DMS153 treated with DMSO at 0.1 percent for 48 hours (cell line): ENCODE measurements around the gene NDUFAB1.
A peak's percentile ranks its signal among the peaks of the same experiment; 100 is the strongest.
"Not testable (repeated sequence)": the region's sequence is repeated elsewhere in the genome, so short reads cannot be mapped to it uniquely, and the experiment has no call there.

ENCODE experiments used
- DNase-seq: peaks from one replicate; lab custom pipeline; 2025; ENCODE audit not compliant: unreplicated experiment; lab: John Stamatoyannopoulos, UW

Gene NDUFAB1

GRCh38 chr16:23595951-23596720, at the start of gene NDUFAB1:
NDUFAB1 (minus strand) TSS chr16:23596316; CDS start chr16:23596290, 26 bp downstream.
- DNase-seq = peak; percentile 79

GRCh38 chr16:23642246-23642774, 46.2 kb upstream of the NDUFAB1 start:
- DNase-seq = no peak

- DNase-seq = peak; percentile 89
These were observed 45.0 kb upstream of the NDUFAB1 start, which contains the start of the genes DCTN5 and PALB2 for GRCh38 chr16:23640931-23641765. DCTN5 (plus strand) TSS chr16:23641466; CDS start chr16:23641543, 77 bp downstream. PALB2 (minus strand) TSS chr16:23641310; CDS start chr16:23641157, 153 bp downstream.

- DNase-seq = no peak
These were observed 44.5 kb upstream of the NDUFAB1 start for GRCh38 chr16:23640615-23640930.

GRCh38 chr16:23635958-23636357, 39.8 kb upstream of the NDUFAB1 start:
- DNase-seq = no peak

- no peak for DNase-seq
These were observed 38.4 kb upstream of the NDUFAB1 start for GRCh38 chr16:23634461-23635036.

GRCh38 chr16:23631874-23632273, 35.8 kb upstream of the NDUFAB1 start:
- not testable (repeated sequence) for DNase-seq

- DNase-seq = no peak
These were observed 33.4 kb upstream of the NDUFAB1 start for GRCh38 chr16:23629516-23629915.

- DNase-seq = no peak
These were observed 28.0 kb upstream of the NDUFAB1 start for GRCh38 chr16:23624092-23624491.

GRCh38 chr16:23615805-23616204, 19.7 kb upstream of the NDUFAB1 start:
- DNase-seq = no peak

GRCh38 chr16:23611936-23612335, 15.8 kb upstream of the NDUFAB1 start:
- DNase-seq = no peak

- DNase-seq = not testable (repeated sequence)
These were observed 14.8 kb upstream of the NDUFAB1 start for GRCh38 chr16:23610905-23611304.

GRCh38 chr16:23609929-23610328, 13.8 kb upstream of the NDUFAB1 start:
- DNase-seq = no peak

GRCh38 chr16:23608194-23608593, 12.1 kb upstream of the NDUFAB1 start:
- no peak for DNase-seq

- DNase-seq = no peak
These were observed 11.6 kb upstream of the NDUFAB1 start for GRCh38 chr16:23607726-23608125.

GRCh38 chr16:23597003-23597756, 1.1 kb upstream of the NDUFAB1 start:
- DNase-seq = no peak

GRCh38 chr16:23595246-23595950, 718 bp downstream of the NDUFAB1 start:
- DNase-seq = no peak

GRCh38 chr16:23594186-23594585, 1.9 kb downstream of the NDUFAB1 start:
- no peak for DNase-seq

- no peak for DNase-seq
These were observed 5.9 kb downstream of the NDUFAB1 start for GRCh38 chr16:23590181-23590580.

GRCh38 chr16:23587726-23588125, 8.4 kb downstream of the NDUFAB1 start:
- DNase-seq = no peak
